Mesenchymal stem cell (in vitro differentiated cells and primary cell): Measurements from ENCODE around the gene CNTROB.

Source experiments
- DNase-seq: peaks from one replicate; pipeline ENCODE4 v3.0.0-alpha.2; 2013
- H2AFZ ChIP-seq: one replicate; pipeline ENCODE4 v1.6.1; 2013; ENCODE audit warnings: low read depth, mild to moderate bottlenecking, control low read depth, inconsistent platforms, low read length, moderate library complexity
- H2AK5ac ChIP-seq: 2 replicates; pipeline ENCODE4 v1.6.1; 2013; ENCODE audit warnings: low read length, moderate library complexity, mild to moderate bottlenecking, inconsistent platforms; ENCODE audit not compliant: severe bottlenecking
- H2BK120ac ChIP-seq: one replicate; pipeline ENCODE4 v1.6.1; 2013; ENCODE audit warnings: low read depth, mild to moderate bottlenecking, inconsistent platforms, low read length, moderate library complexity
- H2BK12ac ChIP-seq, 2 experiments: one replicate each; pipeline ENCODE4 v1.6.1; 2013; ENCODE audit warnings: inconsistent platforms in 2 of 2, low read length in 2 of 2, mild to moderate bottlenecking in 2 of 2, moderate library complexity in 2 of 2, control low read depth in 1 of 2
- H2BK15ac ChIP-seq: one replicate; pipeline ENCODE4 v1.6.1; 2013; ENCODE audit warnings: mild to moderate bottlenecking, low read depth, inconsistent platforms; ENCODE audit not compliant: poor library complexity, severe bottlenecking
- H2BK5ac ChIP-seq: 2 replicates; pipeline ENCODE4 v1.6.1; 2013; ENCODE audit warnings: low read depth, mild to moderate bottlenecking, low read length, control low read depth, inconsistent platforms; ENCODE audit not compliant: poor library complexity, severe bottlenecking
- H3K14ac ChIP-seq, 2 experiments: one replicate each; pipeline ENCODE4 v1.6.1; 2013; ENCODE audit warnings: inconsistent platforms in 2 of 2, low read length in 2 of 2, control low read depth in 1 of 2, mild to moderate bottlenecking in 1 of 2, moderate library complexity in 1 of 2
- H3K18ac ChIP-seq, 2 experiments: one replicate each; pipeline ENCODE4 v1.6.1; 2013; ENCODE audit warnings: inconsistent platforms in 2 of 2, low read length in 2 of 2, control low read depth in 1 of 2, low read depth in 1 of 2, mild to moderate bottlenecking in 1 of 2
- H3K23ac ChIP-seq, 2 experiments: one replicate each; pipeline ENCODE4 v1.6.1; 2013; ENCODE audit warnings: inconsistent platforms in 2 of 2, low read length in 2 of 2, mild to moderate bottlenecking in 2 of 2, moderate library complexity in 2 of 2, control low read depth in 1 of 2
- H3K27ac ChIP-seq: 2 replicates; pipeline ENCODE4 v1.5.1; 2013; ENCODE audit warnings: mild to moderate bottlenecking, moderate library complexity, low read length, control low read depth, inconsistent platforms; ENCODE audit not compliant: poor library complexity, severe bottlenecking
- H3K27me3 ChIP-seq, 2 experiments: 2 replicates each; pipeline versions ENCODE4 v1.6.1 to v1.7.0; 2013; ENCODE audit warnings: low read length in 2 of 2, mild to moderate bottlenecking in 2 of 2, moderate library complexity in 2 of 2, control low read depth in 1 of 2, inconsistent platforms in 1 of 2; ENCODE audit not compliant: control insufficient read depth in 1 of 2, insufficient read depth in 1 of 2
- H3K36me3 ChIP-seq, 2 experiments: 2 replicates each; pipeline versions ENCODE4 v1.6.1 to v1.7.0; 2013; ENCODE audit warnings: low read length in 2 of 2, control low read depth in 1 of 2, inconsistent platforms in 1 of 2, low read depth in 1 of 2, mild to moderate bottlenecking in 1 of 2; ENCODE audit not compliant: insufficient read depth in 2 of 2, control insufficient read depth in 1 of 2
- H3K4ac ChIP-seq, 2 experiments: one replicate each; pipeline ENCODE4 v1.6.1; 2013; ENCODE audit warnings: inconsistent platforms in 2 of 2, low read length in 2 of 2, mild to moderate bottlenecking in 2 of 2, moderate library complexity in 2 of 2, control low read depth in 1 of 2, low read depth in 1 of 2
- H3K4me1 ChIP-seq: 2 replicates; pipeline ENCODE4 v1.6.1; 2013; ENCODE audit warnings: low read depth, low read length, control low read depth; ENCODE audit not compliant: control insufficient read depth, insufficient read depth
- H3K4me2 ChIP-seq: 2 replicates; pipeline ENCODE4 v1.6.1; 2013; ENCODE audit warnings: low read length, mild to moderate bottlenecking, inconsistent platforms; ENCODE audit not compliant: poor library complexity, severe bottlenecking
- H3K4me3 ChIP-seq, 2 experiments: 2 replicates each; pipeline versions ENCODE4 v1.5.1 to v1.7.0; 2013; ENCODE audit warnings: low read length in 2 of 2, mild to moderate bottlenecking in 2 of 2, control low read depth in 1 of 2, low read depth in 1 of 2; ENCODE audit not compliant: insufficient read depth in 1 of 2
- H3K79me1 ChIP-seq: replicated peaks from 2 replicates; pipeline ENCODE4 v1.6.1; 2013; ENCODE audit warnings: mild to moderate bottlenecking, control low read depth, low read length, inconsistent platforms; ENCODE audit not compliant: poor library complexity, severe bottlenecking
- H3K9ac ChIP-seq: 2 replicates; pipeline ENCODE4 v1.7.0; 2013; ENCODE audit warnings: mild to moderate bottlenecking, low read length, moderate library complexity
- H3K9me3 ChIP-seq: 2 replicates; pipeline ENCODE4 v1.7.0; 2013; ENCODE audit warnings: mild to moderate bottlenecking, low read length; ENCODE audit not compliant: control insufficient read depth
- H4K8ac ChIP-seq: one replicate; pipeline ENCODE4 v1.6.1; 2013; ENCODE audit warnings: inconsistent platforms, mild to moderate bottlenecking, low read length, moderate library complexity
- H4K91ac ChIP-seq: one replicate; pipeline ENCODE4 v1.6.1; 2013; ENCODE audit warnings: mild to moderate bottlenecking, low read length, inconsistent platforms
- WGBS: methylation state at CpG from one replicate; pipeline ENCODE4 v1.1.7; 2013; ENCODE audit warnings: mixed read lengths; 5-methylcytosine and 5-hydroxymethylcytosine counted together

The CNTROB gene

DNA sequence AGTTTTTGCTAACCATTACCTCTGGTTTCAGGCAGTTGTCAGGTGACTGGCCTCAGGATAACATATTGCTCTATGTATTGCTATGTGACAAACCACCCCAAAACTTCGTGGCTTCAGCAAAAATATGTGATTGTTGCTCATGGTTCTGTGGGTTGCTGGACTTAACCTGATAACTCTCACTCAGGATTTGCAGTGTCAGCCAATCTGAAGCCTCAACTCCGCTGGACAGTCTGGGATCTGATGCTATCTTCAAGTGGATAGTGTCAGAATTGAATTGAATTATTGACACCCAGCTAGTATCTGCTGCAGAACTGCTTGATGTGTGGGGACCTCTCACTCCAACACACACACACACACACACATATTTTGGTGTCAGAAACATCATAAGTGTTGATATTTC lies 35.7 kb downstream of the CNTROB start:
- Histone ChIP-seq H3K9ac (no peak overlapping the region), H2BK12ac (no peak overlapping the region), H3K79me1 (no peaks in the 10 kb centered on the region), H3K36me3 (no peaks in the 10 kb centered on the region), H2BK120ac (no peak overlapping the region), H4K91ac (no peak overlapping the region), H3K18ac (no peak overlapping the region), H3K4me3 (no peak overlapping the region), H3K27me3 (peaks cover 0 to 14% of the 10 kb centered on the region in 2 experiments), H2BK5ac (no peak overlapping the region), H3K9me3 (no peaks in the 10 kb centered on the region), H2AFZ (peak overlapping the region; percentile 42), H3K4ac (no peak overlapping the region), H3K14ac (no peak overlapping the region), H2AK5ac (no peak overlapping the region), H2BK15ac (no peak overlapping the region), H3K4me2 (no peak overlapping the region), H3K4me1 (no peaks in the 10 kb centered on the region), H3K23ac (no peak overlapping the region), H4K8ac (no peak overlapping the region), H3K27ac (no peak overlapping the region)
- DNase-seq, result no peak
- WGBS, result 44% methylated on average over 1 of the region's 2 CpGs

DNA sequence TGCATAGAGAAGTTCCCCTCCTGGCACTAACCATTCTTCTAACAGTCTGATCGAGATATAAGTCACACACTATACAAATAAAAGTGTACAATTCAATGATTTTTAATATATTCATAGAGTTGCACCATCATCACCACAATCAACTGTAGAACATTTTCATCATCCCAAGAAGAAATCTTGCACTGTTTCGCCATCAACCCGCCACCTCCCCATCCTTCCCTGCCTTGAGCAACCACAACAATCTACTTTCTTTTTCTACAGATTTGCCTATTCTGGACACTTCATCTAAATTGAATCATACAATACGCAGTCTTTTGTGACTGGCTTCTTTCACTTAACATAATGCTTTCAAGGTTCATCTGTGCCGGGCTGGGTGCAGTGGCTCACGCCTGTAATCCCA lies 37.4 kb downstream of the CNTROB start:
- no peak overlapping the region for H3K4me2 ChIP-seq
- no peak overlapping the region for H4K91ac ChIP-seq
- no peak overlapping the region for H2BK15ac ChIP-seq
- H3K79me1 ChIP-seq, result no peaks in the 10 kb centered on the region
- no peak overlapping the region for H3K4me3 ChIP-seq
- H3K14ac ChIP-seq, result no peak overlapping the region
- no peak overlapping the region for H3K9ac ChIP-seq
- H3K36me3 ChIP-seq, result no peaks in the 10 kb centered on the region
- no peaks in the 10 kb centered on the region for H3K4me1 ChIP-seq
- no peak overlapping the region for H2BK12ac ChIP-seq
- peak; percentile 17 for DNase-seq
- H4K8ac ChIP-seq, result no peak overlapping the region
- H2BK120ac ChIP-seq, result no peak overlapping the region
- H3K9me3 ChIP-seq, result peaks cover under 1% of the 10 kb centered on the region
- H3K23ac ChIP-seq, result no peak overlapping the region
- H2AK5ac ChIP-seq, result no peak overlapping the region
- H3K27me3 ChIP-seq, result peaks cover 0 to 14% of the 10 kb centered on the region in 2 experiments
- no peak overlapping the region for H3K27ac ChIP-seq
- no peak overlapping the region for H2AFZ ChIP-seq
- whole genome bisulfite sequencing, result 93% methylated on average over 6 of the region's 6 CpGs
- no peak overlapping the region for H3K18ac ChIP-seq
- H2BK5ac ChIP-seq, result no peak overlapping the region
- no peak overlapping the region for H3K4ac ChIP-seq

DNA sequence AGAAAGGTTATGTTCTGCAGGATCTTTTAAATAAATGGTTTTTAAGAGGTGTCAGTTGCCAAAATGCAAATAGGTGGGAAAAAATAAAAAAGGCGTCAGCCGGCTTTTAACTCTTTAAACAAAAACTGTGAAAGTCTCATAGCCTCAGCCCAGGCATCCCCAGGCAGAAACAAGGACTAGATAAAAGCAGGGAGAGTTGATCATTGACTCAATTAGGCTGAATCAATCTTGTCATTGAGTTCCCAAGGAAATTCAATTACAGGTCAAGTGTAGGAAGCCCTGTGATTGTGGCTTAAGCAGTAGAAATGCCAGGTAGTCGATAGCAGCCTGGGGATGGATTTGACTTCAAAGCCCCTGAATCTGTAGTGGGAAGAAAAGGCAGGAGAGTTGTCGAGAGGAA lies 39.6 kb downstream of the CNTROB start:
- Histone ChIP-seq H3K79me1 (no peaks in the 10 kb centered on the region), H2BK5ac (no peak overlapping the region), H3K18ac (no peak overlapping the region), H3K4ac (no peak overlapping the region), H2BK15ac (no peak overlapping the region), H3K9ac (no peak overlapping the region), H3K27me3 (peaks cover 0 to 16% of the 10 kb centered on the region in 2 experiments), H3K4me3 (no peak overlapping the region), H3K9me3 (peaks cover 10% of the 10 kb centered on the region), H4K91ac (no peak overlapping the region), H2AFZ (no peak overlapping the region), H2AK5ac (no peak overlapping the region), H4K8ac (no peak overlapping the region), H3K4me1 (no peaks in the 10 kb centered on the region), H2BK12ac (no peak overlapping the region), H3K36me3 (no peaks in the 10 kb centered on the region), H3K27ac (no peak overlapping the region), H2BK120ac (no peak overlapping the region), H3K14ac (no peak overlapping the region), H3K23ac (peak overlapping the region in 1 of 2 experiments; percentile 80), H3K4me2 (no peak overlapping the region)
- no peak for DNase-seq
- WGBS, result 81% methylated on average over 2 of the region's 4 CpGs

DNA sequence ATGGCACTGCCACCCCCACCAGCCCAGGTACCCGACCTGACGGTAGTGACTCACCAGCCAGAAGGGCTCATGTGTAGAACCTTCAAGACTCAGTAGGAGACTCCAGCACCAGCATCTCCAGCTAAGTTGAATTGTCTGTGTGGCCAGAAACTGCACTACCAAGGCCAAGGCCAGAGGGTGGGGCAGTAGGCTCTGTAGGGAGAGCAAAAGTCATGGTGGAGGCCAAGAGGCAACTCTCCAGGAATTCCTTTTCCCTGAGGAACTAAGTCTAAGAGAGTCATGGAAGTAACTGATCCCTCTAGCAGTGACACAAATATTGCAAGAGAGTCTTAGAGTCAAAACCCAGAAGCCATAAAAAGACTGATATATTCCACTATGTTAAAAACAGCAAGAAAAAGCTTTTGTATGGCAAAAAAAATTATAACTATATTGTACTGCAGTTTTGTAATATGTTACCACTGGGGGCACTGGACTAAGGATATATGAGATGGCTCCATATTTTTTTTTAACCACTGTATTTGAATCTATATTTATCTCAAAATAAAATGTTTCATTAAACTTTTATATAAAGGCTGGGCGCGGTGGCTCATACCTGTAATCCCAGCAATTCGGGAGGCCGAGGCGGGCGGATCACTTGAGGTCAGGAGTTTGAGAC lies 40.3 kb downstream of the CNTROB start:
- Histone ChIP-seq H3K9me3 (peaks cover 10% of the 10 kb centered on the region), H2AFZ (no peak overlapping the region), H3K4me1 (no peaks in the 10 kb centered on the region), H3K23ac (peak overlapping the region in 1 of 2 experiments; percentile 80), H4K91ac (no peak overlapping the region), H3K36me3 (no peaks in the 10 kb centered on the region), H3K27ac (no peak overlapping the region), H3K9ac (no peak overlapping the region), H2BK5ac (no peak overlapping the region), H2BK12ac (no peak overlapping the region), H2BK15ac (no peak overlapping the region), H3K4me2 (no peak overlapping the region), H3K4ac (no peak overlapping the region), H3K18ac (peak overlapping the region in 1 of 2 experiments; percentile 28), H2BK120ac (no peak overlapping the region), H3K79me1 (no peaks in the 10 kb centered on the region), H3K4me3 (no peak overlapping the region), H3K14ac (no peak overlapping the region), H2AK5ac (no peak overlapping the region), H4K8ac (no peak overlapping the region), H3K27me3 (peaks cover 0 to 19% of the 10 kb centered on the region in 2 experiments)
- DNase-seq, result no peak
- WGBS, result 95% methylated on average over 2 of the region's 8 CpGs
